IMR-90 (cell line): Measurements from ENCODE around the gene NT5DC3. TPM values are rescaled to one million over a fixed set of nuclear protein-coding genes. Genes with fewer than 3 reads are reported as not detected.

Experiments used
- ATAC-seq: fragments of 200-7000 bp; cut with Tn5 transposase; 2 replicates; pipeline ENCODE4 v1.9.1; 2020; ENCODE audit warnings: low read depth, mild to moderate bottlenecking, moderate library complexity
- BruUV-seq: library from RNA; stranded (reverse); fragments of 400-500 nt; replicated peaks from 2 replicates; lab custom pipeline; 2021; lab: Mats Ljungman, UMichigan
- CTCF ChIA-PET: fragments of 300-600 bp; formaldehyde crosslinking; extraction: SDS; loops from one replicate; lab custom pipeline; 2021; ENCODE audit warnings: antibody characterized with exemption; lab: Yijun Ruan, JAX
- POLR2A ChIA-PET: fragments of 300-600 bp; sonication (Branson Sonifier 250); formaldehyde crosslinking; loops from one replicate; lab custom pipeline; 2022; ENCODE audit warnings: antibody characterized with exemption; ENCODE audit not compliant: unreplicated experiment; lab: Charles Lee
- DNase-seq: peaks from one replicate; pipeline ENCODE4 v3.0.0; 2013
- H2AFZ ChIP-seq: replicated peaks from 2 replicates; pipeline ENCODE3; 2013; ENCODE audit warnings: low read length, mild to moderate bottlenecking; ENCODE audit not compliant: poor library complexity
- H2AK5ac ChIP-seq: 2 replicates; pipeline ENCODE4 v1.6.1; 2013; ENCODE audit warnings: low read depth, low read length, inconsistent platforms
- H2AK9ac ChIP-seq: replicated peaks from 2 replicates; pipeline ENCODE3; 2013; ENCODE audit warnings: mild to moderate bottlenecking, low read depth, low read length, moderate library complexity; ENCODE audit not compliant: poor library complexity
- H2BK120ac ChIP-seq: 2 replicates; pipeline ENCODE4 v1.6.1; 2013; ENCODE audit warnings: low read depth, low read length, inconsistent platforms
- H2BK15ac ChIP-seq: 3 replicates; pipeline ENCODE4 v1.6.1; 2013; ENCODE audit warnings: low read depth, low read length, inconsistent platforms
- H2BK20ac ChIP-seq: 2 replicates; pipeline ENCODE4 v1.6.1; 2013; ENCODE audit warnings: low read depth, mild to moderate bottlenecking, inconsistent platforms, low read length, moderate library complexity
- H2BK5ac ChIP-seq: 2 replicates; pipeline ENCODE4 v1.6.1; 2013; ENCODE audit warnings: mild to moderate bottlenecking, low read depth, low read length, inconsistent platforms; ENCODE audit not compliant: poor library complexity, severe bottlenecking
- H3K14ac ChIP-seq: replicated peaks from 2 replicates; pipeline ENCODE4 v1.6.1; 2013; ENCODE audit warnings: low read depth, low read length, inconsistent platforms
- H3K18ac ChIP-seq: 2 replicates; pipeline ENCODE4 v1.6.1; 2013; ENCODE audit warnings: low read depth, low read length, control low read depth
- H3K23ac ChIP-seq: 2 replicates; pipeline ENCODE4 v1.6.1; 2013; ENCODE audit warnings: low read depth, low read length, inconsistent platforms
- H3K27ac ChIP-seq: 2 replicates; pipeline ENCODE4 v1.5.1; 2013; ENCODE audit warnings: mild to moderate bottlenecking, control low read depth, low read length; ENCODE audit not compliant: insufficient read depth
- H3K27me3 ChIP-seq: 2 replicates; pipeline ENCODE4 v1.6.1; 2013; ENCODE audit warnings: low read length; ENCODE audit not compliant: control insufficient read depth, insufficient read depth
- H3K36me3 ChIP-seq: 2 replicates; pipeline ENCODE4 v1.6.1; 2013; ENCODE audit warnings: low read length, mixed read lengths; ENCODE audit not compliant: control insufficient read depth, insufficient read depth
- H3K4ac ChIP-seq: 2 replicates; pipeline ENCODE4 v1.6.1; 2013; ENCODE audit warnings: low read depth, low read length, inconsistent platforms
- H3K4me1 ChIP-seq: 2 replicates; pipeline ENCODE4 v1.6.1; 2013; ENCODE audit warnings: low read length, mixed read lengths; ENCODE audit not compliant: control insufficient read depth, insufficient read depth
- H3K4me2 ChIP-seq: 2 replicates; pipeline ENCODE4 v1.6.1; 2013; ENCODE audit warnings: low read depth, mild to moderate bottlenecking, control low read depth, low read length, moderate library complexity
- H3K4me3 ChIP-seq: 2 replicates; pipeline ENCODE4 v1.5.1; 2013; ENCODE audit warnings: low read depth, mild to moderate bottlenecking, control low read depth, low read length, moderate library complexity; ENCODE audit not compliant: insufficient read depth
- H3K56ac ChIP-seq: 2 replicates; pipeline ENCODE4 v1.6.1; 2013; ENCODE audit warnings: low read length, inconsistent platforms; ENCODE audit not compliant: insufficient read depth; ENCODE audit errors: extremely low read depth
- H3K79me1 ChIP-seq, 2 experiments: 2 replicates each; pipeline ENCODE4 v1.6.1; 2013; ENCODE audit warnings: low read length in 2 of 2, inconsistent platforms in 1 of 2, low read depth in 1 of 2
- H3K9ac ChIP-seq: 2 replicates; pipeline ENCODE4 v1.6.1; 2013; ENCODE audit warnings: low read depth, low read length, control low read depth
- H3K9me1 ChIP-seq: 2 replicates; pipeline ENCODE4 v1.6.1; 2013; ENCODE audit warnings: low read length, inconsistent platforms; ENCODE audit not compliant: insufficient read depth
- H3K9me3 ChIP-seq: 2 replicates; pipeline ENCODE4 v1.6.1; 2013; ENCODE audit warnings: low read length; ENCODE audit not compliant: control insufficient read depth, insufficient read depth
- H4K20me1 ChIP-seq: 2 replicates; pipeline ENCODE4 v1.6.1; 2013; ENCODE audit warnings: low read length, inconsistent platforms; ENCODE audit not compliant: insufficient read depth
- H4K5ac ChIP-seq: 2 replicates; pipeline ENCODE4 v1.6.1; 2013; ENCODE audit warnings: mild to moderate bottlenecking, low read depth, low read length, control low read depth
- H4K8ac ChIP-seq, 2 experiments: 2 replicates each; pipeline ENCODE4 v1.6.1; 2013; ENCODE audit warnings: low read depth in 2 of 2, low read length in 2 of 2, control low read depth in 1 of 2, inconsistent platforms in 1 of 2
- H4K91ac ChIP-seq: 2 replicates; pipeline ENCODE4 v1.6.1; 2013; ENCODE audit warnings: low read depth, low read length, inconsistent platforms; ENCODE audit not compliant: insufficient read depth
- CEBPB ChIP-seq: IDR thresholded peaks from 2 replicates; pipeline ENCODE4 v1.6.1; 2012; ENCODE audit warnings: low read depth, low read length, improper control_type of control experiment
- FOS ChIP-seq: fragments of 150-350 bp; IDR thresholded peaks from 2 replicates; pipeline ENCODE4 v1.6.1; 2016; ENCODE audit warnings: low read depth, low read length
- MXI1 ChIP-seq: IDR thresholded peaks from 2 replicates; pipeline ENCODE4 v1.6.1; 2012; ENCODE audit warnings: low read depth, mild to moderate bottlenecking, low read length, moderate library complexity, borderline replicate concordance
- NFE2L2 ChIP-seq: fragments of 150-350 bp; IDR thresholded peaks from 2 replicates; pipeline ENCODE4 v1.6.1; 2016; ENCODE audit warnings: low read depth, mild to moderate bottlenecking, low read length
- POLR2A ChIP-seq: IDR thresholded peaks from 2 replicates; pipeline ENCODE4 v1.6.1; 2012; ENCODE audit warnings: mild to moderate bottlenecking, low read depth, low read length
- RCOR1 ChIP-seq: IDR thresholded peaks from 2 replicates; pipeline ENCODE4 v1.6.1; 2012; ENCODE audit warnings: mild to moderate bottlenecking, low read length, improper control_type of control experiment; ENCODE audit not compliant: insufficient replicate concordance
- RFX5 ChIP-seq: IDR thresholded peaks from 2 replicates; pipeline ENCODE4 v1.8.0; 2012; ENCODE audit warnings: low read depth, mild to moderate bottlenecking, low read length, moderate library complexity
- SMC3 ChIP-seq: fragments of 150-350 bp; IDR thresholded peaks from 2 replicates; pipeline ENCODE4 v1.6.1; 2016; ENCODE audit warnings: low read depth, mild to moderate bottlenecking, antibody characterized with exemption, low read length, moderate library complexity
- WGBS, 2 experiments: methylation state at CpG; one replicate each; pipeline versions ENCODE4 v1.1.5 to v1.1.7; 2013; ENCODE audit warnings: missing lambda C conversion rate in 2 of 2; ENCODE audit not compliant: insufficient read length in 1 of 2; ENCODE audit errors: extremely low coverage in 2 of 2; 5-methylcytosine and 5-hydroxymethylcytosine counted together
- dilution Hi-C: fragments of 300-500 bp; cut with HindIII; formaldehyde crosslinking; loops from one replicate; pipeline ENCODE4 v1.14.3; 2018; ENCODE audit warnings: low sequenced_read_pairs; ENCODE audit not compliant: unreplicated experiment
- in situ Hi-C: fragments of 300-500 bp; cut with MboI; formaldehyde crosslinking; loops from 3 replicates; pipeline ENCODE4 v1.14.3; 2019; ENCODE audit warnings: low sequenced_read_pairs, inconsistent platforms, mixed read lengths
- intact Hi-C: fragments of 100-400 bp; cut with micrococcal nuclease; formaldehyde crosslinking; loops from 2 replicates; pipeline ENCODE4 v1.10.0; 2022
- polyA plus RNA-seq, 3 experiments: library from polyadenylated mRNA; depleted of rRNA; stranded (reverse); fragments of >200 nt; gene quantifications; 2 replicates each; pipeline ENCODE4 v1.2.3, GENCODE V29; 2012; ENCODE audit warnings: low replicate concordance in 1 of 3
- total RNA-seq: library from RNA; depleted of rRNA; stranded (reverse); fragments of >200 nt; gene quantifications from 2 replicates; pipeline ENCODE4 v1.2.3, GENCODE V29; 2012
- TF ChIP-seq, protein P1 (sequence below): fragments of 150-350 bp; IDR thresholded peaks from 2 replicates; pipeline ENCODE4 v1.6.1; 2016; ENCODE audit warnings: low read depth, mild to moderate bottlenecking, low read length, moderate library complexity, borderline replicate concordance
- TF ChIP-seq, protein P2 (sequence below): conservative IDR thresholded peaks from 2 replicates; pipeline ENCODE4 v1.5.1; 2012; ENCODE audit warnings: mild to moderate bottlenecking, low read depth, low read length, improper control_type of control experiment

NT5DC3 gene
- total and polyA plus RNA-seq, 2 of the 4 experiments (the other 2 are of a cell fraction) = 7.3 to 17.6 TPM

DNA sequence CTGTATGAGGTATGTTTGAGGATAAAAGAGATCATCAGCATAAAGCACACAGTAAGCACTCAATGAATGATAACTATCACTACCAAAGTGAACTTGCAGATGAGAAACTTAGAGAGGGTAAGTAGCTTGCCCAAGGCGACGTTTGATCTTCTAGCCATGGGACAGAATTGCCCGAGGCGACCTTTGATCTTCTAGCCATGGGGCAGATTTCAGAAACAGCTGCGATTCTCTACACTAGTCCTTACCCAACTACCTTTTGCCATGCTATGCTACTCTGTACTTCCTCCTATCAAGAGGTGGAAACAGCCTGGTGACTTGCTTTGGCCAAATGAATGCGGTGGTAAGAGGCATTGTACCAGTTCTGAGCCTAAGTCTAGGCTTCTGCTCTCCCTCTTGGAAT is 23.7 kb upstream of the NT5DC3 start:
- no peak overlapping the region for H2BK15ac ChIP-seq
- in situ Hi-C loops (loop anchor here (5.0 to 10.0 kb wide), 2 partner anchors 92 to 300 kb away; no protein-coding TSS in a partner anchor), dilution Hi-C loops (no loop called here)

More for the DNA sequence above, 23.7 kb upstream of the NT5DC3 start:
- Histone ChIP-seq H3K4me2 (no peak overlapping the region), H3K9me1 (peaks cover 7% of the 10 kb centered on the region), H3K4me1 (peaks cover 3% of the 10 kb centered on the region), H4K20me1 (no peaks in the 10 kb centered on the region), H3K14ac (no peak overlapping the region), H3K56ac (no peak overlapping the region), H4K5ac (no peak overlapping the region), H3K23ac (no peak overlapping the region), H4K8ac (no peak overlapping the region; a peak in 1 of 4 replicates), H3K79me1 (no peaks in the 10 kb centered on the region), H2BK20ac (no peak overlapping the region), H3K36me3 (no peaks in the 10 kb centered on the region), H2BK5ac (no peak overlapping the region), H3K4ac (no peak overlapping the region), H3K9ac (no peak overlapping the region), H3K9me3 (no peaks in the 10 kb centered on the region), H3K18ac (no peak overlapping the region), H2AK5ac (peak overlapping the region; percentile 60; the same call in 1 of the 2 replicates), H3K27me3 (no peaks in the 10 kb centered on the region), H2AK9ac (no peak overlapping the region), H3K4me3 (no peak overlapping the region), H2AFZ (no peak overlapping the region), H4K91ac (no peak overlapping the region), H2BK120ac (no peak overlapping the region; the same call in 1 of the 2 replicates), H3K27ac (no peak overlapping the region)
- CTCF ChIA-PET = interaction anchor here (0.6 kb wide), 1 partner anchor 1243 kb away, joined by 3 read pairs; the partner anchor contains the start of gene WASHC4
- no peak for DNase-seq
- WGBS, 2 experiments = no CpG with 5 or more reads among the region's 6 CpGs
- TF ChIP-seq NFE2L2 = no peak
- TF ChIP-seq POLR2A = no peak
- TF ChIP-seq CEBPB = no peak
- TF ChIP-seq SMC3 = no peak
- TF ChIP-seq RCOR1 = no peak
- no peak for TF ChIP-seq MXI1
- TF ChIP-seq, protein P1, sequence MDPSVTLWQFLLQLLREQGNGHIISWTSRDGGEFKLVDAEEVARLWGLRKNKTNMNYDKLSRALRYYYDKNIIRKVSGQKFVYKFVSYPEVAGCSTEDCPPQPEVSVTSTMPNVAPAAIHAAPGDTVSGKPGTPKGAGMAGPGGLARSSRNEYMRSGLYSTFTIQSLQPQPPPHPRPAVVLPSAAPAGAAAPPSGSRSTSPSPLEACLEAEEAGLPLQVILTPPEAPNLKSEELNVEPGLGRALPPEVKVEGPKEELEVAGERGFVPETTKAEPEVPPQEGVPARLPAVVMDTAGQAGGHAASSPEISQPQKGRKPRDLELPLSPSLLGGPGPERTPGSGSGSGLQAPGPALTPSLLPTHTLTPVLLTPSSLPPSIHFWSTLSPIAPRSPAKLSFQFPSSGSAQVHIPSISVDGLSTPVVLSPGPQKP = no peak
- TF ChIP-seq FOS = no peak
- no peak for TF ChIP-seq RFX5
- TF ChIP-seq, protein P2, sequence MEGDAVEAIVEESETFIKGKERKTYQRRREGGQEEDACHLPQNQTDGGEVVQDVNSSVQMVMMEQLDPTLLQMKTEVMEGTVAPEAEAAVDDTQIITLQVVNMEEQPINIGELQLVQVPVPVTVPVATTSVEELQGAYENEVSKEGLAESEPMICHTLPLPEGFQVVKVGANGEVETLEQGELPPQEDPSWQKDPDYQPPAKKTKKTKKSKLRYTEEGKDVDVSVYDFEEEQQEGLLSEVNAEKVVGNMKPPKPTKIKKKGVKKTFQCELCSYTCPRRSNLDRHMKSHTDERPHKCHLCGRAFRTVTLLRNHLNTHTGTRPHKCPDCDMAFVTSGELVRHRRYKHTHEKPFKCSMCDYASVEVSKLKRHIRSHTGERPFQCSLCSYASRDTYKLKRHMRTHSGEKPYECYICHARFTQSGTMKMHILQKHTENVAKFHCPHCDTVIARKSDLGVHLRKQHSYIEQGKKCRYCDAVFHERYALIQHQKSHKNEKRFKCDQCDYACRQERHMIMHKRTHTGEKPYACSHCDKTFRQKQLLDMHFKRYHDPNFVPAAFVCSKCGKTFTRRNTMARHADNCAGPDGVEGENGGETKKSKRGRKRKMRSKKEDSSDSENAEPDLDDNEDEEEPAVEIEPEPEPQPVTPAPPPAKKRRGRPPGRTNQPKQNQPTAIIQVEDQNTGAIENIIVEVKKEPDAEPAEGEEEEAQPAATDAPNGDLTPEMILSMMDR = no peak
- no TSS peak for BruUV-seq
- POLR2A ChIA-PET = no interaction called here
- intact Hi-C loops = no loop called here
- ATAC-seq = no peak
